Liver (tissue), 9 donors: ENCODE measurements around the gene PCBD1. TPM values are rescaled to one million over a fixed set of nuclear protein-coding genes. Genes with fewer than 3 reads are reported as not detected.

Experiments used
- DNase-seq: peaks from one replicate; pipeline ENCODE4 v3.0.0-alpha.2; 2017; ENCODE audit warnings: low spot score
- H3K27ac ChIP-seq, 2 donors: one replicate each; pipeline ENCODE4 v1.7.0; 2013; ENCODE audit warnings: inconsistent platforms in 2 of 2, low read length in 2 of 2, control low read depth in 1 of 2, low read depth in 1 of 2, mild to moderate bottlenecking in 1 of 2
- H3K27me3 ChIP-seq, 4 donors: one replicate each; pipeline versions ENCODE4 v1.6.1 to v1.7.0; 2013; ENCODE audit warnings: low read length in 3 of 4, inconsistent platforms in 1 of 4, mild to moderate bottlenecking in 1 of 4, moderate library complexity in 1 of 4; ENCODE audit not compliant: control insufficient read depth in 4 of 4, insufficient read depth in 4 of 4
- H3K36me3 ChIP-seq, 4 donors: one replicate each; pipeline versions ENCODE4 v1.6.1 to v1.7.0; 2013; ENCODE audit warnings: low read length in 3 of 4, mild to moderate bottlenecking in 3 of 4, low read depth in 1 of 4, moderate library complexity in 1 of 4; ENCODE audit not compliant: control insufficient read depth in 4 of 4, insufficient read depth in 3 of 4
- H3K4me1 ChIP-seq, 4 donors: one replicate each; pipeline versions ENCODE4 v1.6.1 to v1.7.0; 2013; ENCODE audit warnings: low read length in 3 of 4, mild to moderate bottlenecking in 3 of 4, moderate library complexity in 1 of 4; ENCODE audit not compliant: control insufficient read depth in 4 of 4, insufficient read depth in 4 of 4
- H3K4me3 ChIP-seq, 3 donors: one replicate each; pipeline versions ENCODE4 v1.6.1 to v1.7.0; 2013; ENCODE audit warnings: low read length in 3 of 3, control low read depth in 1 of 3, low read depth in 1 of 3, mild to moderate bottlenecking in 1 of 3
- H3K9ac ChIP-seq, 2 donors: one replicate each; pipeline ENCODE4 v1.7.0; 2013; ENCODE audit warnings: low read length in 2 of 2, mild to moderate bottlenecking in 2 of 2, moderate library complexity in 2 of 2, control low read depth in 1 of 2, low read depth in 1 of 2
- H3K9me3 ChIP-seq, 4 donors: one replicate each; pipeline versions ENCODE4 v1.6.1 to v1.7.0; 2013; ENCODE audit warnings: low read length in 3 of 4; ENCODE audit not compliant: control insufficient read depth in 4 of 4
- CTCF ChIP-seq: fragments of 150-350 bp; IDR thresholded peaks from 2 replicates; pipeline ENCODE4 v1.5.1; 2017; ENCODE audit warnings: improper control_type of control experiment, low read depth, low read length; ENCODE audit not compliant: missing input control
- EGR1 ChIP-seq, 2 donors: IDR thresholded peaks; 2 replicates each; pipeline ENCODE4 v1.6.1; 2016 to 2018; ENCODE audit warnings: antibody characterized with exemption in 2 of 2, low read depth in 2 of 2
- GABPA ChIP-seq, 2 donors: IDR thresholded peaks in 1 of 2; conservative IDR thresholded peaks in 1 of 2; 2 replicates each; pipeline ENCODE4 v1.6.1; 2016; ENCODE audit warnings: antibody characterized with exemption in 2 of 2, mild to moderate bottlenecking in 1 of 2, moderate library complexity in 1 of 2
- HNF4A ChIP-seq, 2 donors: conservative IDR thresholded peaks; 2 replicates each; pipeline ENCODE4 v1.6.1; 2016; ENCODE audit warnings: antibody characterized with exemption in 2 of 2, mild to moderate bottlenecking in 2 of 2
- HNF4G ChIP-seq: IDR thresholded peaks from 2 replicates; pipeline ENCODE4 v1.6.1; 2016; ENCODE audit warnings: antibody characterized with exemption
- JUND ChIP-seq, 2 donors: IDR thresholded peaks; 2 replicates each; pipeline ENCODE4 v1.6.1; 2016; ENCODE audit warnings: antibody characterized with exemption in 2 of 2
- RAD21 ChIP-seq, 2 donors: IDR thresholded peaks; 2 replicates each; pipeline ENCODE4 v1.6.1; 2016; ENCODE audit warnings: antibody characterized with exemption in 2 of 2, mild to moderate bottlenecking in 2 of 2
- RXRA ChIP-seq, 2 donors: IDR thresholded peaks; 2 replicates each; pipeline ENCODE4 v1.6.1; 2017 to 2018; ENCODE audit warnings: antibody characterized with exemption in 2 of 2, mild to moderate bottlenecking in 1 of 2
- SP1 ChIP-seq: IDR thresholded peaks from 2 replicates; pipeline ENCODE4 v1.6.1; 2018; ENCODE audit warnings: antibody characterized with exemption, mild to moderate bottlenecking
- YY1 ChIP-seq: IDR thresholded peaks from 2 replicates; pipeline ENCODE4 v1.6.1; 2016; ENCODE audit warnings: antibody characterized with exemption, mild to moderate bottlenecking
- ZBTB33 ChIP-seq: IDR thresholded peaks from 2 replicates; pipeline ENCODE4 v1.6.1; 2016; ENCODE audit warnings: antibody characterized with exemption
- WGBS: extraction: QIAGEN DNeasy Blood & Tissue Kit; methylation state at CpG from one replicate; pipeline ENCODE4 v1.1.7; 2013; 5-methylcytosine and 5-hydroxymethylcytosine counted together
- polyA plus RNA-seq, 2 donors: library from polyadenylated mRNA; stranded (reverse) in 1 of 2; unstranded in 1 of 2; fragments of 200-250 nt in 1 of 2; fragments of >200 nt in 1 of 2; fragmentation: Nextera tagmentation in 1 of 2; extraction: Ambion mirVana in 1 of 2; gene quantifications; one replicate each; pipeline versions ENCODE4 v1.2.1 to v1.2.3, GENCODE V29; 2013 to 2015
- total RNA-seq, 2 donors: library from RNA; depleted of rRNA; stranded (reverse); fragments of >200 nt; gene quantifications; one replicate each; pipeline ENCODE4 v1.2.3, GENCODE V29; 2014
- TF ChIP-seq, protein P1 (sequence below): IDR thresholded peaks from 2 replicates; pipeline ENCODE4 v1.6.1; 2016; ENCODE audit warnings: antibody characterized with exemption
- TF ChIP-seq, protein P2 (sequence below): IDR thresholded peaks from 2 replicates; pipeline ENCODE4 v1.6.1; 2016; ENCODE audit warnings: antibody characterized with exemption, mild to moderate bottlenecking
- donor health status: healthy.
- donor health status: healthy.
- donor health status: healthy.
- donor health status: healthy.
- donor health status: healthy.

The PCBD1 gene
- total and polyA plus RNA-seq, 4 donors = 72.0 to 458 (median 171) TPM

- WGBS = 59% methylated on average over 1 of the region's 1 CpG
- Histone ChIP-seq H3K9me3 (no peaks in the 10 kb centered on the region), H3K4me3 (no peak overlapping the region), H3K27me3 (no peaks in the 10 kb centered on the region), H3K36me3 (peaks cover 5 to 41% (median 24%) of the 10 kb centered on the region in 4 donors), H3K4me1 (peaks cover 0 to 15% (median 0%) of the 10 kb centered on the region in 4 donors), H3K27ac (no peak overlapping the region), H3K9ac (no peak overlapping the region)
- no peak for DNase-seq
- no peak for TF ChIP-seq CTCF
- no peak for TF ChIP-seq GABPA (IDR thresholded peaks at IDR 0.05 in 1 of 2, conservative IDR thresholded peaks at IDR 0.05 in 1 of 2)
- TF ChIP-seq RAD21 (IDR thresholded peaks at IDR 0.05) = no peak
- TF ChIP-seq HNF4G = no peak
- no peak for TF ChIP-seq JUND (IDR thresholded peaks at IDR 0.05)
These were observed 9.2 kb downstream of the PCBD1 start for GRCh38 chr10:70879207-70879606.

GRCh38 chr10:70874061-70874460 lies 14.3 kb downstream of the PCBD1 start:
- WGBS = 83% methylated on average over 7 of the region's 7 CpGs

More at GRCh38 chr10:70874061-70874460, 14.3 kb downstream of the PCBD1 start:
- H3K27ac ChIP-seq = no peak overlapping the region
- no peaks in the 10 kb centered on the region for H3K9me3 ChIP-seq
- no peaks in the 10 kb centered on the region for H3K27me3 ChIP-seq
- H3K4me3 ChIP-seq = no peak overlapping the region
- no peak overlapping the region for H3K9ac ChIP-seq
- peaks cover 0 to 1% (median 0%) of the 10 kb centered on the region in 4 donors for H3K4me1 ChIP-seq
- H3K36me3 ChIP-seq = peaks cover 4 to 55% (median 35%) of the 10 kb centered on the region in 4 donors
- no peak for TF ChIP-seq SP1
- no peak for TF ChIP-seq YY1
- no peak for TF ChIP-seq RAD21 (IDR thresholded peaks at IDR 0.05)
- no peak for TF ChIP-seq CTCF
- TF ChIP-seq, protein P1, sequence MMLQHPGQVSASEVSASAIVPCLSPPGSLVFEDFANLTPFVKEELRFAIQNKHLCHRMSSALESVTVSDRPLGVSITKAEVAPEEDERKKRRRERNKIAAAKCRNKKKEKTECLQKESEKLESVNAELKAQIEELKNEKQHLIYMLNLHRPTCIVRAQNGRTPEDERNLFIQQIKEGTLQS = no peak
- no peak for TF ChIP-seq EGR1 (IDR thresholded peaks at IDR 0.05; ENCODE audit: low read depth in 2 of 2)
- TF ChIP-seq GABPA (IDR thresholded peaks at IDR 0.05 in 1 of 2, conservative IDR thresholded peaks at IDR 0.05 in 1 of 2) = no peak
- no peak for TF ChIP-seq HNF4A (conservative IDR thresholded peaks at IDR 0.05)
- TF ChIP-seq, protein P2, sequence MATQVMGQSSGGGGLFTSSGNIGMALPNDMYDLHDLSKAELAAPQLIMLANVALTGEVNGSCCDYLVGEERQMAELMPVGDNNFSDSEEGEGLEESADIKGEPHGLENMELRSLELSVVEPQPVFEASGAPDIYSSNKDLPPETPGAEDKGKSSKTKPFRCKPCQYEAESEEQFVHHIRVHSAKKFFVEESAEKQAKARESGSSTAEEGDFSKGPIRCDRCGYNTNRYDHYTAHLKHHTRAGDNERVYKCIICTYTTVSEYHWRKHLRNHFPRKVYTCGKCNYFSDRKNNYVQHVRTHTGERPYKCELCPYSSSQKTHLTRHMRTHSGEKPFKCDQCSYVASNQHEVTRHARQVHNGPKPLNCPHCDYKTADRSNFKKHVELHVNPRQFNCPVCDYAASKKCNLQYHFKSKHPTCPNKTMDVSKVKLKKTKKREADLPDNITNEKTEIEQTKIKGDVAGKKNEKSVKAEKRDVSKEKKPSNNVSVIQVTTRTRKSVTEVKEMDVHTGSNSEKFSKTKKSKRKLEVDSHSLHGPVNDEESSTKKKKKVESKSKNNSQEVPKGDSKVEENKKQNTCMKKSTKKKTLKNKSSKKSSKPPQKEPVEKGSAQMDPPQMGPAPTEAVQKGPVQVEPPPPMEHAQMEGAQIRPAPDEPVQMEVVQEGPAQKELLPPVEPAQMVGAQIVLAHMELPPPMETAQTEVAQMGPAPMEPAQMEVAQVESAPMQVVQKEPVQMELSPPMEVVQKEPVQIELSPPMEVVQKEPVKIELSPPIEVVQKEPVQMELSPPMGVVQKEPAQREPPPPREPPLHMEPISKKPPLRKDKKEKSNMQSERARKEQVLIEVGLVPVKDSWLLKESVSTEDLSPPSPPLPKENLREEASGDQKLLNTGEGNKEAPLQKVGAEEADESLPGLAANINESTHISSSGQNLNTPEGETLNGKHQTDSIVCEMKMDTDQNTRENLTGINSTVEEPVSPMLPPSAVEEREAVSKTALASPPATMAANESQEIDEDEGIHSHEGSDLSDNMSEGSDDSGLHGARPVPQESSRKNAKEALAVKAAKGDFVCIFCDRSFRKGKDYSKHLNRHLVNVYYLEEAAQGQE = no peak
- TF ChIP-seq RXRA (IDR thresholded peaks at IDR 0.05) = no peak
- TF ChIP-seq HNF4G = no peak
- no peak for TF ChIP-seq JUND (IDR thresholded peaks at IDR 0.05)
- no peak for TF ChIP-seq ZBTB33
- no peak for DNase-seq
